ENCODE results near the gene IL34.
"Not testable (repeated sequence)": the region's sequence is repeated elsewhere in the genome, so short reads cannot be mapped to it uniquely, and the experiment has no call there.

The IL34 gene

GRCh38 chr16:70630960-70631745, 15.2 kb upstream of the IL34 start:
- H3K4me3 ChIP-seq, result no peak overlapping the region
- H3K27ac ChIP-seq, result no peak overlapping the region

- Histone ChIP-seq H3K27ac (no peak overlapping the region), H3K4me3 (no peak overlapping the region)
Observed at GRCh38 chr16:70632273-70632672, 14.1 kb upstream of the IL34 start.

GRCh38 chr16:70633617-70634016, 12.7 kb upstream of the IL34 start:
- not testable (repeated sequence) for H3K27ac ChIP-seq, H3K4me3 ChIP-seq

GRCh38 chr16:70634861-70635260, 11.5 kb upstream of the IL34 start:
- no peak overlapping the region for H3K27ac ChIP-seq
- no peak overlapping the region for H3K4me3 ChIP-seq

- no peak overlapping the region for H3K4me3 ChIP-seq
- H3K27ac ChIP-seq, result no peak overlapping the region
Observed at GRCh38 chr16:70635336-70636016, 10.9 kb upstream of the IL34 start.

GRCh38 chr16:70638814-70639792, 7.3 kb upstream of the IL34 start:
- H3K27ac ChIP-seq, result peak overlapping the region in 7 of 21 experiments; percentile 12 to 53 (median 17)
- H3K4me3 ChIP-seq, result no peak overlapping the region

- Histone ChIP-seq H3K4me3 (no peak overlapping the region), H3K27ac (no peak overlapping the region)
Observed at GRCh38 chr16:70642633-70643032, 3.7 kb upstream of the IL34 start.

- H3K4me3 ChIP-seq, H3K27ac ChIP-seq: not testable (repeated sequence)
Observed at GRCh38 chr16:70643264-70643663, 3.1 kb upstream of the IL34 start.

GRCh38 chr16:70644763-70645597, 1.4 kb upstream of the IL34 start:
- H3K4me3 ChIP-seq, result no peak overlapping the region
- no peak overlapping the region for H3K27ac ChIP-seq

- Histone ChIP-seq H3K4me3 (no peak overlapping the region), H3K27ac (no peak overlapping the region)
Observed at GRCh38 chr16:70647441-70648359, 1.3 kb downstream of the IL34 start.

GRCh38 chr16:70648606-70649005, 2.2 kb downstream of the IL34 start:
- Histone ChIP-seq H3K4me3 (no peak overlapping the region), H3K27ac (no peak overlapping the region)

- H3K4me3 ChIP-seq, result no peak overlapping the region
- H3K27ac ChIP-seq, result no peak overlapping the region
Observed at GRCh38 chr16:70649300-70649699, 2.9 kb downstream of the IL34 start.

- no peak overlapping the region for H3K4me3 ChIP-seq
- no peak overlapping the region for H3K27ac ChIP-seq
Observed at GRCh38 chr16:70650216-70650615, 3.9 kb downstream of the IL34 start.

GRCh38 chr16:70651524-70651923, 5.2 kb downstream of the IL34 start:
- no peak overlapping the region for H3K27ac ChIP-seq
- H3K4me3 ChIP-seq, result no peak overlapping the region

- Histone ChIP-seq H3K27ac (no peak overlapping the region), H3K4me3 (no peak overlapping the region)
Observed at GRCh38 chr16:70652322-70652721, 6.0 kb downstream of the IL34 start.

- no peak overlapping the region for H3K4me3 ChIP-seq
Observed at GRCh38 chr16:70653406-70653805, 7.0 kb downstream of the IL34 start.

GRCh38 chr16:70653809-70654771, 7.7 kb downstream of the IL34 start:
- H3K4me3 ChIP-seq, result peak overlapping the region in 1 of 7 experiments; percentile 2
- peak overlapping the region in 7 of 21 experiments; percentile 30 to 76 (median 50) for H3K27ac ChIP-seq

More at GRCh38 chr16:70653406-70653805, 7.0 kb downstream of the IL34 start:
- no peak overlapping the region for H3K27ac ChIP-seq
